ENCODE data around the gene ZNF205.
A peak's percentile ranks its signal among the peaks of the same experiment; 100 is the strongest.
"Not testable (repeated sequence)": the region's sequence is repeated elsewhere in the genome, so short reads cannot be mapped to it uniquely, and the experiment has no call there.

Gene ZNF205

DNA sequence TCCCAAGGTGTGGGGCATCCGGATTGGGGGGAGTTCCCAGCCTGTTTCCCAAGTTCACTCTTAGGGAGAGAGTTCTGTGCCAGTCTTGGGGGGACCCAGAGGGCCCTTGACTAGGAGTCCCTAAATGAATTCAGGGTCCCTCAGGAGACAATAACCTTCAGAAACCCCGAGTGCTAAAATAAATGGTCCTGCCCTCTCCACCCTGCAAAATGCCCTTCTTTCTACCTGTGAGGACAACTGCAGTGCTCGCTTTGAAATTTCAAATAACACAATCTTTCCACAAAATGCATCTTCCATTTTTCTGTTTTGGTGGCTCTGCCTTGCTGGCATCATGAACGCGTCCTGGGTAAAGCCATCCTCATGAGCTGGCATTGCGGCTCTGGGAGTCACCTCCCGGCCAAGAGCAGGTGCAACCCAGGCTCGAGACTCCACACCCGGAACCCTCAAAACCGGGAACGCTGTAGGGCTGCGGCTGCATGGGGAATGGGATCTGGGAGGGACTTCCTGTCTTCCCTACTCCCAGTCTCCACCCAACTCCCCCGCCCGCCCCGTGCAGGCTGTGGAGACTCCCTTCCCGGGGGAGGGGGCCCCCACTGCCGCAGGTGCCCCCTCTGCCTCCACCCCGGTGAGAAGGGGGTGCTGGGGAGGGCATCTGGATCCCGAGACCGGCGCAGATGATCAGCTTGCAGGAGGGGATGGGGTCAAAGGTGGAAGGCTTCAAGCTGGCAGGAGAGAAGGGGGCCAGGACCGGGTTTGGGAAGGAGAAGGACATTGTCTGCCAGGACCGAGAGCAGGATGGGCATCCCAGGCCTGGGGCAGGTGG is at the start of gene ZNF205:
ZNF205 (plus strand) TSS at position 529 of the 823 bp plus-strand sequence. CDS start 845 bp downstream, outside the sequence.
- DNase-seq, result peak; percentile 78 to 87

DNA sequence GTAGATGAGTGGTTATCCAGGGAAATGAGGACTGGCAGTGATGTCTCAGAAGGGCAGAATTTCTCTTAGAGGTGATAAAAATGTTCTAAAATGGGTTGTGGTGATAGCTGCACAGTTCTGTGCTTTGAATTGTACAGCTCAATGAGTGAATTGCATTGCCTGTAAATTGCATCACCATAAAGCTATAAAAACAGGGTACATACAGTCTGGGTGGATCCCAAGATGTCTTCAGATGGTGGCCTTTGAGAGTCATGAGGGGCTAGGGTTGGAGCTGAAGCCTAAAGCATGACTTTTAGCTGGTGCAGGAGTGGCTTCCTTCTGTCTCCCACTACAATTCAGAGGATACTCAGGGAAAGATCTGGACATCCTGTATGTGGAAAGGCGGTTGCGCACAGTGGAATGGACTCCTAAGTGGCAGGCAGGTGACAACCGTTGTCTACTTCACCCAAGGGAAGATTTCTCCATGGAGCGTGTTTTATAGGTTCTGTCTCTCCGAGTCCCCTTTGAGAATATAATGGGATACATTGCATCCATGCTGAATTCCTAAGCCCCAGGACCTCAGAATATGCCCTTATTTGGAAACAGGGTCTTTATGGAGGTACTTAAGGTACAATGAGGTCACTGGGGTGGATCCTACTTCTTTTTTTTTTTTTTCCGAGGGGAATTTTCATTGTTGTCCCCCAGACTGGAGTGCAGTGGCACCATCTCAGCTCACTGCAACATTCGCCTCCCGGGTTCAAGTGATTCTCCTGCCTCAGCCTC is 48.6 kb upstream of the ZNF205 start:
- no peak for DNase-seq

DNA sequence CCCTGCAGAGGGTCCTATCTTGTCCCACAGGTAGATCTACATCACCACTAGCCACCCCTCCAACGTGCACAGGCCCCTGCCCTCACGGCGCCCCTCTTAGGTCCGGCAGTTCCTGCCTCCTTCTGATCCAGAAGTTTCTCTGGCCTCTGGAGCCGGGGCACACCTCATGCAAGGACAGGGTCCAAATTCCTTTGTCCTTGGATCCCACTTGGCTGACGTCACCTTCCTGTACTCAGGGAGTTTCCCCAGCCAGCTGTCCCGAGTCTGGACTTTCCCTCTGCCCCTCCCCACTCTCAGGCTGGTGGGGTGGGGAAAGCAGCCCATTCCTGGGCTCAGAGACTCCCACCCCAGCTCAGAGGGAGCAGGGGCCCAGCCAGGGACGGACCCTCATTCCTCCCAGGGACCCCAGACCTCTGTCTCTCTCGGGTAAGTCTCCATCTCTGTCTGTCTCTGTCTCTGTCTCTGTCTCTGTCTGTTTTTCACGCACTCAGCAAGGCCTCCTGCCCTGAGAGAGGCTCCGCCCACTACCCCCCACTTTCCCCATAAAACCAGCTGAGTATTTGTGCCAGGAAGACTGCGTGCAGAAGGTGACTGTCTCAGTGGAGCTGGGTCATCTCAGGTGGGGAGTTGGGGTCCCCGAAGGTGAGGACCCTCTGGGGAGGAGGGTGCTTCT is 47.2 kb upstream of the ZNF205 start, which contains the start of gene IL32:
IL32 (plus strand) TSS at position 572 of the 673 bp plus-strand sequence. CDS start 172 bp downstream, outside the sequence.
- DNase-seq, result no peak

DNA sequence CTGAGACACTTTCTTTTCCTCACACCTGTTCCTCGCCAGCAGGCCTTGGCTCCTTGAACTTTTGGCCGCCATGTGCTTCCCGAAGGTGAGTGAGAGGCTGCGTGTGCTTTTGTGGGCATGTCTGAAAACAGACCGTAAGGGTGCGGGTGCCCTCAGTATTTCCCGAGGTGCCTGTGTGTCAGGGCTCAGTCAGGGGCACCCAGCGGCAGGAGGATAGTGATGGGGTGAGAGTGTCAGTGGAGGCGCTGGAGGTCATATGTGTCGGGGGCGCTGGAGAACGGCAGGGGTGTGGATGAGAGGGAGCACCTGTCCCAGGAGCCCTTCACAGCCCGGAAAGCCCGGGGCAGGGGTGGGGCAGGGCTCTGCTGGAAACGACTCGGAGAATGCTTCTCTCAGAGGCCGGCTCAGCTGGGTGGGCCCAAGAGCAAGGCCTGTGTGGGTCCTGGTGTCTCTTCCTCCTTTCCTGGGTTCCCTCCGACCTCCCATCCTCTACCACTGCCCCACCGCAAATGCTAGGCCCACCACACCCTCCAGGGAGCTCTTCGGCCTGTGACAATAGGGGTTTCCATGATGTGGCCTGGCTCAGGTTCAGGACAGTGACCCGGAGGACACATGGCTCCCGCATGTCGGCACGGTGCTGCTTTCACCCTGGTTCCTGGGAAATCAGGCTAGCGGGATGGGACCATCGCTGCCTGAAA is 46.5 kb upstream of the ZNF205 start:
- no peak for DNase-seq

DNA sequence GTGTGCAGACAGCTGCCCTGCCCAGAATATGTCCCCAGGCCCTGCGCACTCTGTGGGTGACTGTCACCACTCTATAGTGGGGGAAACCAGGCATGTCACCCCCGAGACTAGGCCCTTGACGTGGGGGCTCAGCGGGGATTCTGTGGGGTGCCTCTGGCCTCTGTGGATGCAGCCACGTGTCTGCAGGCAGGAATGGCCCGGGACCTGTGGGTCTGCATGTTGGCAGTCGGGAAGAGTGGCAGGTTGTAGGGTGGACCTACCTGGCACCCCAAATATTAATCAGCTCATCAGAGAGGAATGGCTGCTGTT is 46.0 kb upstream of the ZNF205 start:
- DNase-seq, result no peak

DNA sequence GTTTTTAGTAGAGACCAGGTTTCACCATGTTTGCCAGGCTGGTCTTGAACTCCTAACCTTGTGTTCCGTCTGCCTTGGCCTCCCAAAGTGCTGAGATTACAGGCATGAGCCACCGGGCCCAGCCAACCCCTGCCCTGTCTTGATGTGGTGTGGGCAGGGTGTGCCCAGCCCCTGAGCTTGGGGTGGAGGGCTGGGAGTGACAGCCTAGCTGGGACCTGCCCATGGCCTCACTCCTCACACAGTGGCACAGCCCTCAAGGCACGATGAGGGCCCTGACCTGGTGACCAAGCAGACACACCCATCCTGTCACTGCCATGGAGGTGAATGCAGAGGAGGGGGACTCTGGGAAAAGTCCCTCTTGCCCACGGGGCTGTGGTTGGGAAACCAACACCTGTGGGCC is 43.9 kb upstream of the ZNF205 start:
- no peak for DNase-seq

DNA sequence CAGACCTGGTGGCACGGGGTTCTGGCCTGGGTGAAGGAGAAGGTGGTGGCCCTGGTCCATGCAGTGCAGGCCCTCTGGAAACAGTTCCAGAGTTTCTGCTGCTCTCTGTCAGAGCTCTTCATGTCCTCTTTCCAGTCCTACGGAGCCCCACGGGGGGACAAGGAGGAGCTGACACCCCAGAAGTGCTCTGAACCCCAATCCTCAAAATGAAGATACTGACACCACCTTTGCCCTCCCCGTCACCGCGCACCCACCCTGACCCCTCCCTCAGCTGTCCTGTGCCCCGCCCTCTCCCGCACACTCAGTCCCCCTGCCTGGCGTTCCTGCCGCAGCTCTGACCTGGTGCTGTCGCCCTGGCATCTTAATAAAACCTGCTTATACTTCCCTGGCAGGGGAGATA is 43.2 kb upstream of the ZNF205 start:
- DNase-seq, result not testable (repeated sequence)

DNA sequence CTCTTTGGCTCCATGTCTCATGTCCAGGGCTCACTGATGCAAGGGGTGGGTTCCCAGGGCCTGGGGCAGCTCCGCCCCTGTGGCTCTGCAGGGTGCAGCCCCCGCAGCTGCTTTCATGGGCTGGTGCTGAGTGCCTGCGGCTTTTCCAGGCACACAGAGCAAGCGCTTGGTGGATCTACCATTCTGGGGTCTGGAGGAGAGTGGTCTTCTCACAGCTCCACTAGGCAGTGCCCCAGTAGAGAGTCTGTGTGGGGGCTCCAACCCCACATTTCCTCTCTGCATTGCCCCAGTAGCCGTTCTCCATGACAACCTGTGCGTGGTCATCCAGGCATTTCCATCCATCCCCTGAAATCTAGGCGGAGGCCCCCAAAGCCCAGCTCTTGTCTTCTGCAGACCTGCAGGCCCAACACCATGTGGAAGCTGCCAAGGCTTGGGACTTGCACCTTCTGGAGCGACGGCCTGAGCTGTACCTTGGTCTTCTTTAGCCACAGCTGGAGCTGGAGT is 41.7 kb upstream of the ZNF205 start:
- DNase-seq, result no peak

DNA sequence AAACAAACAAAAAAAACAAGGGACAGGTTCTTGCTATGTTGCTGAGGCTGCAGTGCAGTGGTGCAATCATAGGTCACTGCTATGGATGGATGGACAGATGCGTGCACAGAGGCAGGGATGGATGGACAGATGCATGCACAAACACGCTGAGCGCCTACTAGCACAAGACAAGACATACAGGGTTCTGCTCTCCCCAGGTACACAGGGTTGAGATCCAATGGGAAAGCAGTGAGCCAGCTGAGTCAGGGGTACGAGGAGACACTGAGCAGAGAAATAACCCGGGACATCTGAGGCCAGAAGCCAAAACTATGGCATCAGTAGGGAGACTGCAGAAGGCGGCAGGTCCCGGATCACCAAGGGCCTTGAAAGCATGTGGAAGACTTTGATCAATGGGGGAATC is 40.7 kb upstream of the ZNF205 start:
- DNase-seq, result no peak

DNA sequence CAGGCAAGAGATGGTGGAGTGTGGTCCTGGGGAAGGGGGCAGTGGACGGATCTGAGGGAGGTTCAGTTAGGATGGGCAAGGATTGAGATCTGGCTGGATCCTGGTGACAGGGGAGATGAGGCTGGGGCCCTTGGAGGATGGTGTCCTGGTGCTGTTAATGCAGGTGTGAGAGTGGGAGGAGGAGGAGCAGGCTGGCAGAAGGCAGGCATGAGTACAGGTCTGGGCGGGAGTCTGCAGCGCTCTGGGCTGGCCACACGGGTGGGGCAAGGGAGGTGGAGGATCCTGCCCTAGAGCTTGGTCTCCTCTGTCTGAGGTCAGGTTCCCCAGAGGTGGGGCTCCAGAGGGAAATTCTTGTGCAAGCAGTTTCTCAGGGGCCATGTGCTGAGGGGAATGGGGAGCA is 40.2 kb upstream of the ZNF205 start:
- not testable (repeated sequence) for DNase-seq

DNA sequence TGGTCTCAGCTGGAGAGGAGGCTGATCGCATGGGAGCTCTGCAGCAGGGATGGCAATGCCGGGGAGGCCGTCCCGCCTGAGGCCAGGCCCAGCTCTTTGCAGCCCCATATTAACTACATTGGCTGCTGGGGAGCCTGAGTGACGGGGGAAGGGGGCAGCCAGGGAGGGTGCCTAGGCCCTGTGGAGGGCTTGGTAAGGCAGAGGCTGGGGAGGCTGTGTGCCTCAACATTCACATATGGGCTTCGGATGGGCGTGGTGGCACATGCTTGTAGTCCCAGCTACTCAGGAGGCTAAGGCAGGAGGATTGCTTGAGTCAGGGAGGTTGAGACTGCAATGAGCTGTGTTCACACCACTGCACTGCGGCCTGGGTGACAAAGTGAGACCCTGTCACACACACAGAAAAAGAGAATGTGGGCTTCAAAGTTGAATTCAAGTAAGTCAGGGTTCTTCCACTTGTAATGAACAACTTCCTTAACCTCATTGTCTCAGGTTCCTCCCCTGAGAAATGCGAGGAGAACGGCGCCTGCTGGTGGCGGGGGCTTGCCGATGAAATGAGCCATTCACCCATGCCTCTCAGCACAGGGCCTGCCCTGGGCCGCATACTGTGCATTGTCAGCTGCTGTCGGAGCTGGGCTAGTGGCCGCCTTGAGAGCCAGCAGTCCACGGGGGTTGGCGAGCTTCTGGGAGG is 39.7 kb upstream of the ZNF205 start:
- not testable (repeated sequence) for DNase-seq

DNA sequence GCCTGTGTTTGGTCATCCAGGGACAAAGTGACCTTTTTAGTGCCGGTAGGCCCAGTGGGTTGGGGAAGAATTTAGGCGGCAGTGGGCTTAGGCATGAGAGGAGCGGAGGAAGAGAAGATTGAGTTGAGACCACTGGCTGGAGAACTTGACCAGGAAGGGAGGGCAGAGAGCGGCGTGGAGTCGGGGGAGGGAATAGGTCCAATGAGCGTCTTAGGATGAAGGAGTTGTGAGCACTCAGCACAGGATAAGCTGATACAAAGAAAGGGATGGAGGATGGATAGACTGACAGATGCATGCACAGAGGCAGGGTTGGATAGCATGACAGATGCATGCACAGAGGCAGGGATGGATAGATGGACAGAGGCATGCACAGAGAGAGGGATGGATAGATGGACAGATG is 38.9 kb upstream of the ZNF205 start:
- DNase-seq, result no peak

DNA sequence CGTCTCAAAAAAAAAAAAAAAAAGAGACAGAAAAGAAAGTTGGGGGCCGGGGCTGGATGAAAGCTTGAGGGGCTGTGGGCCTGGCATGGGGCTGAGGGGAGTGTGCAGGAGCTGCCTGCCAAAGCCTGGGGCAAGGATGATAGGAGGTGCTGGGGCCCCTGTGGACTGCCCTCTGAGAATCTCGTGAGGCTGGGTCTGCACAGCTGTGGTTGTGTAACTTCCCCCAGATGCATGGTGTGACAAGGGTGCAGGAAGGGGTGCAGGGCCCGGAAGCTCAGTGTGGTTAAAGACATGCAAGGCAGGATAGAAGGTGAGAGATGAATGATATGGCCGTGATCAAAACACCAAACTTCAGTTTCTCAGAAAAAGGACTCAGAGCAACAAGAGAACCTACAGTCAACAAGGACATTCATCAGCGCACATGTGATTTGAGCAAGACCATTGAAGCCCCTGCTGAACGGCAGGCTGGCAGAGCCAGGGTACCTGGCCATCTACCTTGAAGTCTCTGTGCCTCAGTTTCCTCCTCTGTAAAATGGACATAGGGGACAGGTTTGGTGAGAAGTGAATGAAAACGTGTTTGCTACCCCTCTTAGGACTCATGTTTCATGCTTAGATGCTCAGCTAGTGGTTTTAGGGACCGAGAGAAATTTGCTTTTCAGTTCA is 37.4 kb upstream of the ZNF205 start:
- DNase-seq, result no peak

DNA sequence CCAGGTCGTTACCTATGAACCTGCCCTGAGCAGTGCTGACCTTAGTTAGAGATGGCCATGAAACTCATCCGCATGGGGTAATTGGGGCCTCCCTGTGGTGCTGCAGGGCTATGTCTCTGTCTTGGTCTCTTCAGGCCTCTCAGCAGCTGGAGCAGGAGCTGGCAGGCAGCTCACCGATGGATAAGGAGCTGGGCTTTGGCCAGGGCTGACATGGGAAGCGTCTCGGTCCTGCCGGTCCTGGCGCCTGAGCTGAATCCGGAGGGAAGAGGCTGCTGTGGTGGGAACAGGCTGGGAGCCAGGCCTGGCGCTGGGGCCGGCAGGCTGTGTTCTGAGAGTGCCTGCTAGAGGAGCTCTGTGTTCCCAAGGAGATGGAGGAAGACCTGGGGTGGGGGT is 36.9 kb upstream of the ZNF205 start:
- DNase-seq, result no peak

DNA sequence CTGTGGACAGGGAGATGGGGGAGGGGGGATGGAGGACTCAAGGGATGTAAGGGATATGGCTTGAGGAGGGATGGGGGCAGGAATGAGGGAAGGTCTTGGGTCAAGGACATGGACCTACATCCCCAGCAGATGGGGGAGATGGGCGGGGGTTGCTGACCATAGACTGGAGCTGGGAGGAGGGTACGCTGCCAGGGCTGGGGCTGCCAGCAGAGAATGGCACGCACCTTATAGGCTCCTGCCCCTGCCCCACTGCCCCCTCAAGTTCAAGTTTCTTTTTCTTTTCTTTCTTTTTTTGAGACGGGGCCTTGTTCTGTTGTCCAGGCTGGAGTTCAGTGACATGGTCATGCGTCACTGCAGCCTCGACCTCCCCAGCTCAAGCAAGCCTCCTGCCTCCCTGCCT is 36.4 kb upstream of the ZNF205 start:
- DNase-seq, result not testable (repeated sequence)

DNA sequence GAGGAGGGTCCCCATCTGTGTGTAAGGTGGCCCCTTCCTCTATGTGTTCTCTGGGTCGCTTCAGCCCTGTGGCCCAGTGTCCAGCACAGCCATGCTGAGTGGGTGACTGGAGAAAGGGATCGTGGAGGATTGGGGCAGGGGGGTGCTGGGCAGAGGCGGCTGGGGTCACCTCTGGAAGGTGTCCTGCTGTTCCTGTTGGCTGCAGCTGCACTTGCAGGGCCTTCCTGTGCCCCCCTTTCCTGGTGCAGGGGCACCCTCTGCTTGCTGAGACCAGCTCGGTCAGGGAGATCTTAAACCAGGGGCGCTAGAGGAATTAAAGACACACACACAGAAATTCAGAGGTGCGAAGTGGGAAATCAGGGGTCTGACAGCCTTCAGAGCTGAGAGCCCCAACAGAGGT is 35.8 kb upstream of the ZNF205 start:
- no peak for DNase-seq

DNA sequence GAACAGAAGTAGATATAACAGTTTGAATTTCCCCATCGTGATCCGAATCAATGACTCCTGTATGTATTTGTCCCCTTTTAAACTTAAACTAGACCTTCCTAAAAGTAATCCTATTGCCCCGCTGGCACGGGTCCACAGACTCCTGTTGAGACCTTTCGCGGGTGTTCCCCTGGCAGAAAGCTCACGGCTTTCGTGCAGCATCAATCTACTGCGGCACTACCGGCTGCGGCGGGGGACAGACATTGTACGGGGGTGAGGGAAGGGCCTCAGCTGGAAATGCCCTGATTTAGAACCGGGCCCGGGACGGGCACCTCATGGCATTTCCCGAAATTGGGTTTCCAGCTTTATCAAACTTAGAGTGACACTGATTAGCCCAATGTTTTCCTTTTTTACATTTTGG is 32.4 kb upstream of the ZNF205 start:
- DNase-seq, result no peak

DNA sequence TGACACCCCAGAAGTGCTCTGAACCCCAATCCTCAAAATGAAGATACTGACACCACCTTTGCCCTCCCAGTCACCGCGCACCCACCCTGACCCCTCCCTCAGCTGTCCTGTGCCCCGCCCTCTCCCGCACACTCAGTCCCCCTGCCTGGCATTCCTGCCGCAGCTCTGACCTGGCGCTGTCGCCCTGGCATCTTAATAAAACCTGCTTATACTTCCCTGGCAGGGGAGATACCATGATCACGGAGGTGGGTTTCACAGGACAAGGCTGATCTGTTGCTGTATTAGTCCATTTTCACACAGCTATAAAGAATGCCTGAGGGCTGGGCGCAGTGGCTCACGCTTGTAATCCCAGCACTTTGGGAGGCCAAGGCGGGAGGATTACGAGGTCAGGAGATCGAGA is 30.4 kb upstream of the ZNF205 start:
- DNase-seq, result not testable (repeated sequence)

DNA sequence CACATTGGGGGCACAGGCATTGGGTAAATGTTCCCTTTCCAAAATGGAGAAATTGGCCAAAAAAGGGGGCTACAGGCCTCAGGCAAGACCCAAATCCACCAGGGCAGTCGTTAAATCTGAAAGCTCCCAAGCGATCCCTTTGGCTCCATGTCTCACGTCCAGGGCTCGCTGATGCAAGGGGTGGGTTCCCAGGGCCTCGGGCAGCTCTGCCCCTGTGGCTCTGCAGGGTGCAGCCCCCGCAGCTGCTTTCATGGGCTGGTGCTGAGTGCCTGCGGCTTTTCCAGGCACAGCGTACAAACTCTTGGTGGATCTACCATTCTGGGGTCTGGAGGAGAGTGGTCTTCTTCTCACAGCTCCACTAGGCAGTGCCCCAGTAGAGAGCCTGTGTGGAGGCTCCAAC is 29.0 kb upstream of the ZNF205 start:
- DNase-seq, result not testable (repeated sequence)

DNA sequence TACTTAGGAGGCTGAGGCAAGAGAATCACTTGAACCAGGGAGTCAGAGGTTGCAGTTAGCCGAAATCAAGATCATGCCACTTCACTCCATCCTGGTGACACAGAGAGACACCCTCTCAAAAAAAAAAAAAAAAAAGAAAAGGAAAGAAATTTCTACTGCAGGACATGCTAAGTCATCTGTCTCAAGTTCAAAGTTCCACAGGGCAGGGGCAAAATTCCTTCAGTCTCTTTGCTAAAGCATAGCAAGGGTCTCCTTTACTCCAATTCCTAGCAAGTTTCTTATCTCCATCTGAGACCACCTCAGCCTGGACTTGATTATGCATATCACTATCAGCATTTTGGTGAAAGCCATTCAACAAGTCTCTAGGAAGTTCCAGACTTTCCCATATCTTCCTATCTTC is 27.9 kb upstream of the ZNF205 start:
- DNase-seq, result no peak

DNA sequence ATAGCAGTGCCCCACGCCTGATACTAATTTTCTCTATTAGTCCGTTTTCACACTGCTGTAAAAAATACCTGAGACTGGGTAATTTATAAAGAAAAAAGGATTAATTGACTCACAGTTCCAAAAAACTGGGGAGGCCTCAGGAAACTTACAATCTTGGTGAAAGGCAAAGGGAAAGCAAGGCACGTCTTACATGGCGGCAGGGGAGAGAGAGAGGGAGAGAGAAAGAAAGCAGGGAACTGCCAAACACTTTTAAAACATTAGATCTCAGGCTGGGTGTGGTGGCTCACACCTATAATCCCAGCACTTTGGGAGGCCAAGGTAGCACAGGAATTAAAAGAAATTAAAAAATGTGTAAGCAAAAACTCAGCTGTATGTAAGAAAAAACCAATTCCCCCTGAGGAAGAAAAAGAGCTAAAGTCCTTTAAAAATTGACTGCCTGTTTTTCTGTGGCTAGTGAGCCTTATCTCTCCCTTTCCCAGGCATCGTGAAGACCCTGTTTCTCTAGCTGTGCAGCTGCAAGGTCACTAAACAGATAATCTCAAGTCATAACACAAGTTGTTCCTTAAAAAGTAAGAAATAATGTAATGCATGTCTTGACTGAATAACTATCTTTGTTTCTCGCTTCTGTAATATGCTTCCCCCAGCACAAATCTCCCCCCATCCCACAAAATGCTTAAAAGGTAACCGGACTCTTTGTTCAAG is 27.3 kb upstream of the ZNF205 start:
- no peak for DNase-seq
